Measurements from ENCODE around the gene OSTF1. TPM values are rescaled to one million over a fixed set of nuclear protein-coding genes. Genes with fewer than 3 reads are reported as not detected.

The OSTF1 gene, protein sequence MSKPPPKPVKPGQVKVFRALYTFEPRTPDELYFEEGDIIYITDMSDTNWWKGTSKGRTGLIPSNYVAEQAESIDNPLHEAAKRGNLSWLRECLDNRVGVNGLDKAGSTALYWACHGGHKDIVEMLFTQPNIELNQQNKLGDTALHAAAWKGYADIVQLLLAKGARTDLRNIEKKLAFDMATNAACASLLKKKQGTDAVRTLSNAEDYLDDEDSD
- 12.6 to 17.4 TPM (median 13.9 TPM) in 5 replicates for total RNA-seq (2022; extraction: Qiagen RNA extraction; ENCODE audit: low read depth)

DNA sequence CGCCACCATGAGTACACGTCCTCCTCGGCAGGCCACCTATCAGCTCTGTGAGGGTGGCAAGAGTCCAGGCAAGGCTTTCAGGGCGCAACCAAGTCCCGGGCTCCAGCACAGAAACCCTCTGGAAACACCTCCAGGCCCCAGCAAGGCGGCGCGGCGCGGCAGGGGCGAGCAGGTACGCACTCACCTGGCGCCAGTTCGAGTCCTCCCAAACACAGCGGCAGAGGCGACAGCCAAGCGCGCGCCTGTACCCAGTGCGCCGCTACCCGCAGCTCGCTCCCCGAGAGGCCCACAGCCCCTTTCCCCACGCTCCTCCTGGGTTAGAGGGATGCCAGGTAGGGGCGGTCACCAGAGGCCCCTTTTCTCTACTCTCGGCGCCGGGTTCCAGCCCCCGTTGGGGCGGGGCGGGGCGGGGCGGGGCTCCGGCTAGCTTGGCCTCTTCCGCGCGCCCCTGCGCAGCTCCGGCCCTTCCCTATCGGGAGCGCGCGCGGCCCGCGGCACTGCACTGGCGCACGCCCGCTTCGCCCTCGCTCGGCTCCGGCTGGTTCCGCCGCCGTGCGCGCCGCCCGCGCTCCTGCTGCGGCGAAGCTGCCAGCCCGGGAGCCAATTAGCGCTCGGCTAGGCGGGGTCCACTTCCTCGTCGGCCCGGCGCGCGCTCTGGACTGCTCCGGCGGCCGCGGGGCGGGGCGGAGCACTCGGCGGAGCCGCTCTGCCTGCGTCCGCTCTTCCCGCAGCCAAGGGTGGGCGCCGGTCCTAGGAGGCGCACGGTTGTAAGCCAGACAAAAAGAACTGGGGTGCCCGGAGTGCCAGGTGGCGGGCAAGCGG lies at the start of gene OSTF1, which contains the start of gene NMRK1:
Gene OSTF1 (plus strand): TSS at position 691 of the 822 bp plus-strand sequence. CDS start 179 bp downstream, outside the sequence.
Gene NMRK1 (minus strand): TSS at position 332 of the 822 bp plus-strand sequence. CDS start 5,040 bp downstream, outside the sequence.

Other genes with a start within 250 kb of the OSTF1 start
- 1.3 to 1.8 TPM (median 1.4 TPM) in 5 replicates for gene TRPM6, start 200.6 kb upstream of the OSTF1 start, total RNA-seq (2022; extraction: Qiagen RNA extraction; ENCODE audit: low read depth)
- gene C9orf40, start 135.6 kb upstream of the OSTF1 start, total RNA-seq (2022; extraction: Qiagen RNA extraction; ENCODE audit: low read depth), result 7.1 to 12.0 TPM (median 11.0 TPM) in 5 replicates
- 8.0 to 14.8 TPM (median 13.5 TPM) in 5 replicates for gene CARNMT1, start 60.2 kb upstream of the OSTF1 start, total RNA-seq (2022; extraction: Qiagen RNA extraction; ENCODE audit: low read depth)
- gene NMRK1, start 359 bp upstream of the OSTF1 start, total RNA-seq (2022; extraction: Qiagen RNA extraction; ENCODE audit: low read depth), result 4.3 to 6.1 TPM (median 5.9 TPM) in 5 replicates

All from A549 treated with RU486 at 1 μM for 4 hours (cell line).